ENCODE measurements around the gene MAD1L1.

Gene MAD1L1

GRCh38 chr7:2158331-2159175, 74.2 kb downstream of the MAD1L1 start:
- H4K91ac ChIP-seq (ENCODE audit: low read length) = no peak overlapping the region
- H2AK5ac ChIP-seq (ENCODE audit: low read length, severe bottlenecking) = peak overlapping the region; percentile 17
- 96% methylated on average over 13 of the region's 13 CpGs for WGBS

DNA sequence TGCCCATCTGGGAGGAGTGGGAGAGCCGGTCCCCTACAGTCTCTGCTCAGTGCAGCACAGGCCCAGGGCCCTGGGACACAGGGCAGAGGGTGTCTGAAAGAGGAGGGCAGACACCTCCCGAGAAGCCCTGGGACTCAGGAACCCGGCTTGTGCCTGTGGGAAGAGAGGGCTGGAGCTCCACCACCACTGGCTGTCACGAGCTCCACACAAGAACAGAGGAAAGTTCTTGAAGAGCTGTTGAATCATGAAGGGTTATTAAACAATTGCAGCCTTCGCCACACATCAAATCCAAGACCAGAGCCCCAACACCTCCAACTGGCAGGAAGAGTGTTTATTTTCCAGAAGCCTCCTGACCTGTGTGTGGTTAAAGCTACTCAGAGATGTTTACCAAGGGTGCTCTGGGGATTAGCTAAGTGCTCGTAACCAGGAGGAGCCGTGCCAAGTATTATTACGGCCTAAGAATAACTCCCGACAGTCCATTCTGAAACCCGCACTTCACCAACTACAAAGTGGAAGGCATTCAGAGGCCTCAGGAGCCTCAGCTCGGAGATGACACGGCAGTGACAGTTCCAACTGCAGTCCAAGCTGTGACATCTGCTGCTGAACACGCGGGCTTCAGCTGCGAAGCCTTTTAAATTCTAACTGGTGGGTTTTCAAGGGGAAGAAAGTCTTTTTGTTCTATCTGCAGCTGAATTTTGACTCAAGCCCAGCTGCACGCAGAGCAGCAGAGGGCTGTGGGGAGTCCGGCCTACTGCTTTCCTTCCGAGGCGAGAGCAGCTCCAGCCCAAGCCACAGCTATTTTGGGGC, 75.1 kb downstream of the MAD1L1 start:
- Histone ChIP-seq H4K8ac (ENCODE audit: low read length) (no peak overlapping the region), H3K4me1 (ENCODE audit: control insufficient read depth, insufficient read depth, low read depth, low read length) (peaks cover 28% of the 10 kb centered on the region), H4K91ac (ENCODE audit: low read length) (no peak overlapping the region), H2AK5ac (ENCODE audit: low read length, severe bottlenecking) (peak overlapping the region; percentile 17), H3K9me3 (ENCODE audit: control insufficient read depth, low read length) (no peaks in the 10 kb centered on the region), H2AFZ (ENCODE audit: low read depth, low read length) (no peak overlapping the region), H3K23ac (ENCODE audit: low read length in 2 of 2) (no peak overlapping the region), H3K14ac (ENCODE audit: low read length in 2 of 2) (no peak overlapping the region), H3K4me2 (ENCODE audit: low read length, poor library complexity, severe bottlenecking) (no peak overlapping the region), H3K36me3 (ENCODE audit: control insufficient read depth in 1 of 2, insufficient read depth in 2 of 2, low read depth in 1 of 2, low read length in 2 of 2) (peaks cover 0 to 8% of the 10 kb centered on the region in 2 experiments), H3K79me1 (replicated peaks; ENCODE audit: low read length, poor library complexity, severe bottlenecking) (peaks cover 14% of the 10 kb centered on the region), H3K9ac (ENCODE audit: low read length) (peak overlapping the region; percentile 73), H2BK15ac (ENCODE audit: low read depth, poor library complexity, severe bottlenecking) (no peak overlapping the region), H3K4ac (ENCODE audit: low read depth in 1 of 2, low read length in 2 of 2) (no peak overlapping the region), H3K18ac (ENCODE audit: low read depth in 1 of 2, low read length in 2 of 2) (no peak overlapping the region), H3K27ac (ENCODE audit: low read length, poor library complexity, severe bottlenecking) (peak overlapping the region; percentile 64), H2BK120ac (ENCODE audit: low read depth, low read length) (no peak overlapping the region), H3K27me3 (ENCODE audit: control insufficient read depth in 1 of 2, insufficient read depth in 1 of 2, low read length in 2 of 2) (no peaks in the 10 kb centered on the region), H3K4me3 (ENCODE audit: insufficient read depth in 1 of 2, low read depth in 1 of 2, low read length in 2 of 2) (peak overlapping the region in 1 of 2 experiments; percentile 32), H2BK5ac (ENCODE audit: low read depth, low read length, poor library complexity, severe bottlenecking) (no peak overlapping the region), H2BK12ac (ENCODE audit: low read length in 2 of 2) (no peak overlapping the region)
- 34% methylated on average over 17 of the region's 19 CpGs for WGBS
- peak; percentile 99 for DNase-seq

More at GRCh38 chr7:2158331-2159175, 74.2 kb downstream of the MAD1L1 start:
- H3K79me1 ChIP-seq (replicated peaks; ENCODE audit: low read length, poor library complexity, severe bottlenecking) = peaks cover 12% of the 10 kb centered on the region
- peaks cover 0 to 8% of the 10 kb centered on the region in 2 experiments for H3K36me3 ChIP-seq (ENCODE audit: control insufficient read depth in 1 of 2, insufficient read depth in 2 of 2, low read depth in 1 of 2, low read length in 2 of 2)
- no peak overlapping the region for H3K4me3 ChIP-seq (ENCODE audit: insufficient read depth in 1 of 2, low read depth in 1 of 2, low read length in 2 of 2)
- H3K9ac ChIP-seq (ENCODE audit: low read length) = peak overlapping the region; percentile 73
- H3K27ac ChIP-seq (ENCODE audit: low read length, poor library complexity, severe bottlenecking) = peak overlapping the region; percentile 55
- H3K4me2 ChIP-seq (ENCODE audit: low read length, poor library complexity, severe bottlenecking) = no peak overlapping the region
- H3K27me3 ChIP-seq (ENCODE audit: control insufficient read depth in 1 of 2, insufficient read depth in 1 of 2, low read length in 2 of 2) = no peaks in the 10 kb centered on the region
- H3K14ac ChIP-seq (ENCODE audit: low read length in 2 of 2) = no peak overlapping the region
- H3K4ac ChIP-seq (ENCODE audit: low read depth in 1 of 2, low read length in 2 of 2) = no peak overlapping the region
- no peak overlapping the region for H2AFZ ChIP-seq (ENCODE audit: low read depth, low read length)
- H3K23ac ChIP-seq (ENCODE audit: low read length in 2 of 2) = no peak overlapping the region
- H2BK12ac ChIP-seq (ENCODE audit: low read length in 2 of 2) = peak overlapping the region in 1 of 2 experiments; percentile 47
- no peak overlapping the region for H2BK15ac ChIP-seq (ENCODE audit: low read depth, poor library complexity, severe bottlenecking)
- H4K8ac ChIP-seq (ENCODE audit: low read length) = no peak overlapping the region
- no peak overlapping the region for H2BK120ac ChIP-seq (ENCODE audit: low read depth, low read length)
- H3K9me3 ChIP-seq (ENCODE audit: control insufficient read depth, low read length) = no peaks in the 10 kb centered on the region
- no peak overlapping the region for H2BK5ac ChIP-seq (ENCODE audit: low read depth, low read length, poor library complexity, severe bottlenecking)
- H3K4me1 ChIP-seq (ENCODE audit: control insufficient read depth, insufficient read depth, low read depth, low read length) = peaks cover 31% of the 10 kb centered on the region
- no peak overlapping the region for H3K18ac ChIP-seq (ENCODE audit: low read depth in 1 of 2, low read length in 2 of 2)
- DNase-seq = no peak

GRCh38 chr7:2156756-2157472, 75.8 kb downstream of the MAD1L1 start:
- Histone ChIP-seq H3K9ac (ENCODE audit: low read length) (peak overlapping the region; percentile 73), H2BK120ac (ENCODE audit: low read depth, low read length) (no peak overlapping the region), H3K79me1 (replicated peaks; ENCODE audit: low read length, poor library complexity, severe bottlenecking) (peaks cover 22% of the 10 kb centered on the region), H2AK5ac (ENCODE audit: low read length, severe bottlenecking) (peak overlapping the region; percentile 24), H3K27me3 (ENCODE audit: control insufficient read depth in 1 of 2, insufficient read depth in 1 of 2, low read length in 2 of 2) (no peaks in the 10 kb centered on the region), H2BK12ac (ENCODE audit: low read length in 2 of 2) (no peak overlapping the region), H4K8ac (ENCODE audit: low read length) (no peak overlapping the region), H3K14ac (ENCODE audit: low read length in 2 of 2) (no peak overlapping the region), H3K4me1 (ENCODE audit: control insufficient read depth, insufficient read depth, low read depth, low read length) (peaks cover 31% of the 10 kb centered on the region), H3K23ac (ENCODE audit: low read length in 2 of 2) (no peak overlapping the region), H2AFZ (ENCODE audit: low read depth, low read length) (no peak overlapping the region), H3K9me3 (ENCODE audit: control insufficient read depth, low read length) (no peaks in the 10 kb centered on the region), H2BK15ac (ENCODE audit: low read depth, poor library complexity, severe bottlenecking) (no peak overlapping the region), H3K18ac (ENCODE audit: low read depth in 1 of 2, low read length in 2 of 2) (peak overlapping the region in 1 of 2 experiments; percentile 59), H2BK5ac (ENCODE audit: low read depth, low read length, poor library complexity, severe bottlenecking) (no peak overlapping the region), H3K4me2 (ENCODE audit: low read length, poor library complexity, severe bottlenecking) (no peak overlapping the region), H3K36me3 (ENCODE audit: control insufficient read depth in 1 of 2, insufficient read depth in 2 of 2, low read depth in 1 of 2, low read length in 2 of 2) (peaks cover 0 to 13% of the 10 kb centered on the region in 2 experiments), H3K27ac (ENCODE audit: low read length, poor library complexity, severe bottlenecking) (peak overlapping the region; percentile 64), H3K4ac (ENCODE audit: low read depth in 1 of 2, low read length in 2 of 2) (no peak overlapping the region), H4K91ac (ENCODE audit: low read length) (no peak overlapping the region), H3K4me3 (ENCODE audit: insufficient read depth in 1 of 2, low read depth in 1 of 2, low read length in 2 of 2) (peak overlapping the region in 1 of 2 experiments; percentile 32)
- no peak for DNase-seq
- 90% methylated on average over 9 of the region's 15 CpGs for WGBS

All from mesenchymal stem cell (in vitro differentiated cells and primary cell).